HG03432 (cell line): ENCODE results near the gene XPO6.

ENCODE experiments used
- ATAC-seq: cut with Tn5 transposase; IDR thresholded peaks from one replicate; pipeline ENCODE4 v1.9.1; 2021; ENCODE audit warnings: mild to moderate bottlenecking, moderate library complexity; ENCODE audit not compliant: unreplicated experiment

XPO6 gene

DNA sequence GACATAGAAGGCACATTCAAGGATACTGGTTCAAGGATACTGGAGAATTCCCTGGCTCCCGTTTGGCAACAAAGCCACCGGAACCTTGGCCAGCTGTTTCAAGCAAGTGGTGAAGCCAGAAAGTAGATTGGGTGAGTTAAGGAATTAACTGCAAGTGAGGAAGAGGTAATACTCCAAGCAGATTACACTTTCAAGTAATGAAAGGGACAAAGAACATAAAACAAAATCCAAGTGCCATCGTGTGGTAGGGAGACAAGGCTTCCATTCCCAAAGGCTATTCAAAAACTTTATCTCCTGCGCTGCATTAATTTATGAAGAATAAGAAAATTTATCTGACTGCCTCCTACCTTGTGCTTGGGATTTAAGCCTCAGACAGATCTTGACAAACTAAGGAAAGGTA lies 27.8 kb downstream of the XPO6 start:
- no peak for ATAC-seq

DNA sequence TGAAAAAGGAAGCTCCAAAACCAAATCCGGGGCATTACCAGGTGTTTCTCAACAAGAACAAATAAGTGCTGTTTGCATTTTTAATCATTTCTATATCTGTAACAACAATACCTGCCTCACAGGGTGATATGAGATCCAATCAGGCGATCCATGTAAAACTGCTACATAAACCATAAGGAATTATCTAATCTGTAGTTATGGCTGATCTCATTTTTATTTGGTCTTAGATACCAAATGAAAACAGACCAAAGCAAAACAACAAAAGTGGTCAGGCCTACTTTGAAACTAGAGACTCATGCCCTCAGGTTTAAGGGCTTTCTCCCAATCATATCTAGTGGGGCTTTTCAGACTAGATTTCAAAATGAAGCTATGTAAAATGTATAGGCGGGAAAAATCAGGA lies 28.3 kb downstream of the XPO6 start:
- no peak for ATAC-seq

DNA sequence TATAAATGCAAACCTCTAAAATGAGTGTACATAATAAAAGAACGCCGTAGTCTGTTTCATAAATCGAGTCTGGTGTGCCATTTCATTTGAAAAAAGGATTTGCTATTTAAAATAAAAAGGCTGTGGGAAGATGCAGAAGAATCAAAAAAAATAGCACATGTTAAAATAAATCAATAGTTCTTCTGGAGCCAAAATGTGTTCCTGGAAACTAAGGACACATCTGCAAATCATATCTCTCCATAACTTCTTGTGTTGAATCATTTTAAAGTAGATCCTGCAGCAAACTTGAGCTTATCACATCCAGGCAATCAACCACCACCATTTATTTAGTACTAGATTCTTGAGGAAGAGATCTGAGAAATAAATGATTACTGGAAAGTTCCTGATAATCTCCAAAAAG lies 29.0 kb downstream of the XPO6 start:
- no peak for ATAC-seq

DNA sequence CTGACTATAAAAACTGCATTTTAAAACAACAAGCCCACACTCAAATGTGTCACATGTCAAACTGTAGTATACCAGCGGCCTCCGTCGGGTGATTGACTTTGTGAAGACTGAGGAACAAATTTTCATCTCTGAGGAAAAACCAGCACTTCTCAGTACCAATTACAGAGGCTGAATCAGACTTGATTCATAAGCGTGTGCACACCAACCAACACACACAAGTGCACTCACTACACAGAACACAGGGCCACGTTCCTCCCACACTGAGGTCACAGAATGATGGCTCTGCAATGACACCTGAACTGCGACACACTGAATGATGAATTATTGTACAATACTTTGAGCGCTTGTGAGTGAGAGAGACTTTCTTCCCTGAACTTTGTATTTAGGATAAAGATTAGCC lies 29.6 kb downstream of the XPO6 start:
- ATAC-seq, result no peak

DNA sequence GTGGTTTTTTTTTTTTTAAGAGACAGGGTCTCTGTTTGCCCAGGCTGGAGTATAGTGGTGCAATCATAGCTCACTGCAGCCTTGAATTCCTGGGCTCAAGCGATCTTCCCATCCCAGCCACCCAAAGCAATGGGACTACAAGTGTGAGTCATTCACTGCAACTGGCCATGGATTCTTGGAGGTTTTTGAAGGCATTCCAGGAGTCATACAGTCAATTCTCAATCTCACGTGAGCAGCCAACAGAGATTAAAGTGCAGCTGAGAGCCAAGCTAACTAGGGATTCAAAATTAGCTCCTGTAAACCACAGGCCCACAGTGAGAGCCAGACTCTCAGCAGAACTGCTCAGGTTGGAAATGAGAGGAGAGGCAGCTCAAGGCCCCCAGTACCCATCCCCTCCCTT lies 30.2 kb downstream of the XPO6 start:
- ATAC-seq, result no peak

DNA sequence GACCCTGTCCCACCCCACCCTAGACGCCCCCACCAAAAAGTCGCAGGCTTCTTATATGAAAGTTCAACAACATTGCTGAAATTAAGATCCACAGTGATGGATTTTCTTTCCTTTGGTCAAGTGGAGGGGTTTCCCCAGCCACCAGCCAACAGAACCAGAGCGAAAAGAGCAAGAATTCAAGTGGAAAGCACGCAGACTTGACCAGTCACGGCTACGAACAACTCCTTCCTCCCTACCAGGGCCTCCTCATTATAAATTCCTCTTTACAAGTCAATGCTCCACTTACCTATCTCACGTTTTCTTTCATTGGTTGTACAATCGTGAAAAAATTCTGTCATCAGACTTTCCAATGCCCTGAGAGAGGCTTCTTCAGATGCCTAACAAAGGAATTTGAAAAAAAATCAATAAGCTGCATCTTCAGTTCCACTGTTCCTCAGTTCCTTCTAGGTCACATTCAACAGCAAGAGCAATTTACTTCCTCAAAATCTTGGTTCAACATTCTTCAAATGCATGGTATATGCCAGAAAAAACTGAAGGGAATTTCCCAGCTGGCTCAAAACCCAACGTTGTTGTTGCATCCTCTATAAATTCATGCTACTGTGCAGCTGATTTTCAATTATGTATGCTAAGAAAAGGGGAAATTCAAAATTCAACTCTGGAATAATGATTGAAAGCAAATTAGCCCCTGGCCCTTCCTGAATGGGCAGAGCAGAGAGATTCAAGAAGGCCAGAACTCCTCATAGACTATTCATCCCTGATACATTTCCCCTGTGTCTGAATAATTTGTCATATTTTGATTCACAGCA lies 30.9 kb downstream of the XPO6 start:
- ATAC-seq, result peak; percentile 40

DNA sequence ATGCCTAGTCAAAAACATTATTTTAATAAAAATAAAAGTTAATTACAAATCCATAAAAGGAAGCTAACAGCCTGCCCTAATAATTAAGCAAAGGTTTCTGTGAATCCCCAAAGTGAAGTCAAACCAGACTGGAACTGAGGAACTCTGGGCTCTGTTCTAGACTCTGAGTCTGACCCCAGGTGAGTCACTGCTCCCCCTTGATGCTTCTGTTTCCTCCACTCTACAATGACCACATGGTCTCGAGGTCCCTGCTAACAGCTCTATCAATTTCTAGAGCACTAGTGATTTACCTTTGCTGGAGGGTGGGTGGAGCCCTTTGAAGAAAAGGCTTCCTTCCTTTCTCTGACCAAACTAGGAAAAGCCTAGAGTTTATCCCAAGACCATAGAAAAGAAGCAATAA lies 32.4 kb downstream of the XPO6 start:
- ATAC-seq, result no peak

DNA sequence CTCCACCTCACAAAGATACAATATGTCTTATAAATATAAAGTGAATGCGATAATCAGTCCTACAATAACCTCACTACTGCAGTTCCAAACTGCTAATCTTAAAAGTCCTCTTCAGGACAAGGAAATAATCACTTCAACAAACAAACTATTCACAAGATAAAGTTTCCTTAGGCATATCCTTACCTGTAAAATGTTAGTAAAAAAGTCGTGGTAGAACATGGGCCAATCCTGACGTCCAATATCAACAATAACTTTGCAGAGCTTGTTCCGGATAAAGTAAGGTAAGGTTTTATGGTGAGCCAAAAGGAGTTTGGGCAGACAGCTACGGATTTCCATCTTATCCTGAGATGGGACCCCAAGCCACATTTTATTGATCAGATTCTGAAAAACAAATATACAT lies 36.0 kb downstream of the XPO6 start:
- ATAC-seq, result no peak

DNA sequence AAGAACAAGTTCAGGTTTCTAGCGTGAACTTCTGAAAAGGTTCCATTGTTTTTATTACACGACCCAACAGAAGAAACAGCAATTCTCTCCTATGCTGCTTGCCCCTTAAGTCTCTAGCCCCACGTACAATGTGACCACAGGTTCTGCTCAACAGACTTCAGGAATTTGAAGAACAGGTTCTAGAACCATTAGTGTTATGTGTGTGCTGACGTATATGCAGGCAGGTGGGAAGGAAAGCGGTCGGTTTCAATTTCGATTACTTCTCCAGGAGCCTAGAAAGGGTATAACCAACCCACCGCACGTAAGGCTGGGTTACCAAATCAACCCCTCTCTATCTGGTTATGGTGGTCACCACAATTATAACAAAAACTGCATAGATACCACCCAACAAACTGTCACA lies 39.4 kb downstream of the XPO6 start:
- ATAC-seq, result no peak

DNA sequence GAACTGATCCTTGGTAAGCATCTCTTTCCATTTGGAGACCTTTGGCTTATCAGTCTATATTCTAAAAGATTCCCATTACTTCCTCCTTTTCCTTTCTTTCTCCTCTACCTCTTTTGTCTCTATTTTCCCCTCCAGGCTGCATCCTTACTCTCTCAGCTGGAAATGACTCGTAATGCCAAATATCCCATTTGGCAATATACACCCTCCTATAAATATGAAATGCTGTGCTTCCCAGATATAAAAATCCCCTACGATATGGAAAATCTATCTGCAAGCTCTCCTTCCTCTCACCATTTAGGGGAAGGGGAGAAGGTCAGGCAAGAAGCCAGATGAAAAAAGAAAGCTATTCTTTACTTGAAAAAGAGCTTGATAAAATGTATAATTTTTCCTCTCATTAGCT lies 39.9 kb downstream of the XPO6 start:
- no peak for ATAC-seq

DNA sequence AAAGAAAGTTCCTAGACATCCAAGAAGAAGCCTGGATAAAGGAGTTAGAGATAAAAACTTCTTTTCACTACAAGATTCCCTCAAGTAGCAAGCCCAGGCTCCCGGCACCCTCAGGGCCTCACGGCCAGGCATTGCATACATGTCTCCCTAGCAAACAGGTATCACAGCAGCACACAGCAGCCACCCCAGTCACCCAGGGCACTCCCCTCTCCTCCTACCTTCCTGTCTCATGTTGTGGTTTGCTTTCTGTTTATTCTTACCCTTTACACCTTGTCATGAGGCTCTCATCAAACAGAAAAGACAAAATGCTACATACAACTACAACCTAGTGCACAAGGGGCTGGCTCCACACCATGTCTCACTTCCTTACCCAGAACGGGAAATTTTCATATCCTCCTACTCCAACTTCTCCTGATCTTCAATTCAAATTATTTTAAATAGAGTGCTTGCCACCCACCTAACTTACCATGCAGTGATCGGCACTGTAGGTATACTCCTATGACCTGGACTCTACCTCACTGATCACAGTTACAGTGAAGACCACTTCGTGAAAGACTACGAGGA lies 42.7 kb downstream of the XPO6 start:
- no peak for ATAC-seq

DNA sequence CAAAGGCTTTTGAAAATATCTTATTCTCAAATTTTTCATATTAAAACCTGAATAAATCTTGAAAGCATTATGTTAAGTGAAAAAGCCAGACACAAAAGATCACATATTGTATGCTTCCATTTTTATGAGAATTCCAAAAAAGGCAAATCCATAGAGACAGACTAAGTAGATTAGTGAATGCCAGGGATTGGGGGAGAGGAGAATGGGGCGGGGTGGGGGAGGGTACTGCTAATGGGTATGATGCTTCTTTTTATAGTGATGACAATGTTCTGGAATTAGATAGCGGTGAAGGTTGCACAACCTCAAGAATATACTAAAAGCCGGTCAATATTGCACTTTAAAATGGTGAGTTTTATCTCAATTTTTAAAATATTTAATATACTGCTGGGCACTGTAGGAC lies 44.0 kb downstream of the XPO6 start:
- no peak for ATAC-seq

DNA sequence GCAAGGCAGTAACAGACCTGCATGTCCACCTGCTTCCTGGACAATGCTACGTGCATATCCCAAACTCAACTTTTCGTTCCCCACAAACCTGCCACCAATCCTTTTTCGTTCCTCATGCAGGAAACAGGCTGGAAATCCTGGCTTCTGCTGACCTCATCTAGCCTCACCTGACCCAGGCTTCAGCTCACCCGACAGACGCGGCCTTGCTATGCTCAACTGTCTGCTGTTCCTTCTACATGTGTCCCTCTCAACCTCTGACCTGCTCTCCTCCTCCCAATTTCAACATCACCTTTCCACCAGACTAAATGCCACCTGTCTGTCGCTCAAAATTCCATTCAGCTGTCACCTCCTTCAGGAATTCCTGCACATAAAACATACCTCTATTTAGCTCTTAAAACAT lies 44.5 kb downstream of the XPO6 start:
- no peak for ATAC-seq

DNA sequence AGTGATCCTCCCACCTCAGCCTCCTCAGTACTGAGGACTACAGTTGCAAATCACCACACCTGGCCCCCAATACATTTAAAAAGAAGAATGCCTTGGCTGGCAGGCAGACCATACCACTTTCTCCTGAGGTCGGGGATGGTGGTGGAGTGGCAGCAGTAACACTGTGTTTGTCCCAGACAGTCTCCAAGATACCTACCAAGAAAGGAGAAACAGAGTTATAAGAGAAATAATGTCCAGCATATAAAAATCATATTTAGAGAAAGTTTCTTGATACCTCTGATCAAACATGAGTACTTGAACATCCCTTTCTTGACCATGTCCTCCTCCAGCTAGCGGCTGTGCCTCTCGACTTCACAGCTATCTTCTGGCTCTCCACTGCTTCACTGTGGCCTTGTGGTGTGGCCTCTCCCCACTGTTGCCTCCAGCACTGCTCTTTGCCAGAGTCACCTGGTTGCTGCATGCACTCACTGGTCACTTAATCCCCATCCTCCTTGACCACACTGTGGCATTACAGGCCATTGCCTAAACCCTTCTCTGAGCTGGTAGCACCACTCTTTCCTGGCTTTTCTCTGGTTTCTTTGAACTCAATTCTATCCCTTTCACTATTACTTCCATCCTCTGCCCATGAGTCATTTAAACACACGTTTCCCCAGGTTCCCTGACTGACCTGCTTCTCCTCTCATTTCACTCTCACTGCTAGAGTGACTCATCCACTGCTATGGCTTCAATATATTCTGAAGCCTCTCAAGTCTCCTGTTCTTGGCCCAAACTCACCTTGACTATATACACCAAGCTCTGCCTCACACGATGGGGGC lies 45.2 kb downstream of the XPO6 start:
- ATAC-seq, result no peak

DNA sequence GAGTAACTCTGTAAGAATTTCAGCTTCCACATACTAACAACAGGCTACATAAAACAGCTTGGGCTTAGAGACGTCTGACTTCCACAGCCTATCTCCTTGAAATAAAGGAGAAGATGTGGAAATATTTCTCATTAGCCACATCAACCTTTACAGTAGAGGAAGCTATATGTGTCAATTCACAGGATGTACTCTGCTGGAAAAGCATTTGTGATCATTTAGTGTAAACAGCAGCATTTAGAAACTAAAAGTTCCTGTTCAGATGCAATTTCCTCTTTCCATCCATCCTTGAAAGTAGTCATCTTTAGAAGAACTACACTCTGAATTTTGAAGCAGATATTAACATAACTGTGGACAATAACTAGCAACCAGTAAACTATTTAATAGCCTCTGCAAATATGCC lies 46.2 kb downstream of the XPO6 start:
- ATAC-seq, result no peak

DNA sequence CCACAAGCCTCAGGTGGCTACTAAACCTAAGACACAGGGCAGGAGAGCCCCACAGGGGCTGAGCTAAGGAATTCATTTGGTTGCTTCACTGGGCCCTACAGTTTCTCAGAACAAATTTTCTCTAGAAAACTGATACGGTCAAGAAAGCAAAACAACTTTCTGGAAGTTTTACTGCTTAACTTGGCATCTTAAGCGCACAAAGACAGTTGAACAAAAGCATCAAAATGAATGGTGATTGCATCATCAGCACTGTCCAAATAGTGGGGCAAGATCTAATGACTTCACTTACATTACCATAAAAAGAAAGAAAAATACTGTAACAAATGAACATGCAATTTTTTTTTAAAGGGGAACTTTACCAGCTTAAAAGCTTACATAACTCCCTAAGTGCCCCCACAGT lies 47.6 kb downstream of the XPO6 start:
- no peak for ATAC-seq

DNA sequence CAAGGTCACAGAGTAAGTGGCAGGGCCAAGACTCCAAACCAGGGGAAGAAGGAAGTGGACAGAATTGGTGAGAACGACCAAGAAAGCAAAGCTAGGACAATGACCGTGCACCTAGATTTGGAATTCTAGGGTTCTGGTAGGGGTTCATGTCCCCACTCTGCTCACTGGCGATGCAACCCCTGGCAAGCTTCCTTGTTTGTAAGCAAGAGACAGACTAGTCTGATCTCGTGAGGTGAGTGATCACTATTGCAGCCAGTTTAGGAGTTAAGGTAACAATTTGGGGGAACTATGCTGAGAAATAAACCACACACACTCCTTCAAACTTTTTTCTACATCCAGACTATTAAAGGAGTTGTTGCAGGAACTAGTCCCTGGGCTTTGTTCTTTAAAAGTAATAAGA lies 48.1 kb downstream of the XPO6 start:
- no peak for ATAC-seq

DNA sequence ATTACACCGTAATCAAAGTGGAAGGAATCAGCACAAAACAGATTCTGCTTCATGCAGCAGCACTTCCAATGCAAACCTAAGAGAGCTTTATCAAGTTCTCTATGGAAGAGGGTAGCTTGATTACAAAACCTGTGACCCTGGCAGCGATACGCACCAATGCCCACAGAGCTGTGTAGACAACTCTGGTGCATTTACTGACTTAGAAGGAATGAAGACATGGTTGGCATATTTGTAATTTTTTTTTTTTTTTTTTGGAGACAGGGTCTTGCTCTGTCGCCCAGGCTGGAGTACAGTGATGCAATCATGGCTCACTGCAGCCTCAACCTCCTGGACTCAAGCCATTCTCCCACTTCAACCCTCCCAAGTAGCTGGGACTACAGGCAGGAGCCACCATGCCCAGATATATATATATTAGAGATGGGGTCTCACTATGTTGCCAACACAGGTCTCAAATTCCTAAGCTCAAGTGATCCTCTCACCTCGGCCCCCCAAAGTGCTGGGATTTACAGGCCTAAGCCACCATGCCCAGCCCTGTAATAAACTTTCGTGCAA lies 49.4 kb downstream of the XPO6 start:
- no peak for ATAC-seq

DNA sequence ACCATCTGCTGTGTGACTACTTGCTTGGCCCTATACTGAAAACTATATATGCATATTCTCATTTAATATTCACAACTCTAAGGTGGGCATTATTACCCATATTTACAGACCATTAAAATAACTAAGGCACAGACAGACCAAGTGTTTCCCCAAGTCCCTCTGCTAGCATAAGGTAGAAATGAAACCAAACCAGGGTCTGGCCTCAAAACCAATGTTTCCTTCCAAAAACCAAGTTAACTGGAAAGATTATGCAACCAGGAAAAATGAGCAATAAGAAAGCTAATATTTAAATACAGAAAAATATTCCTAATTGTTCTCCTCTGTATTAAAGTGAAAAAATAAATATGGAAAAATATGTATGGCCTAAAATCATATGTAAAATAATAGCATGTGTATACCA lies 50.1 kb downstream of the XPO6 start:
- ATAC-seq, result no peak

DNA sequence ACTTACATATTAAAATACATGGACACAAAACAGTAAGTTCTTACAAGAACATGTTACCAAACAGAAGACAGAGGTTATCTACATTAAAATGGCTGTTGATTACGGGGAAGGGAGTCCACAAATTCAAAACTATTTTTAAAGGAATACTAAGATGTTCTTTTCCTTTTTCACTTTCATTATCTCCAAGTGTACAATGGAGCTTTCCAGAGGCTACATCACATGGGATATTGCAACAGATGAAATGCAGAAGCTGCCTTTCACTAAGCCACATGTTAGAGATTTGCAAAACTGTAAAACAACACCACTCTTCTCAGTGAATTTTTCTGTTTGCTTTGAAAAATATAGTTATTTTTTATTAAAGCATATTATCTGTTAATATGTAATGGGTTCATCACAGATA lies 53.6 kb downstream of the XPO6 start:
- no peak for ATAC-seq

DNA sequence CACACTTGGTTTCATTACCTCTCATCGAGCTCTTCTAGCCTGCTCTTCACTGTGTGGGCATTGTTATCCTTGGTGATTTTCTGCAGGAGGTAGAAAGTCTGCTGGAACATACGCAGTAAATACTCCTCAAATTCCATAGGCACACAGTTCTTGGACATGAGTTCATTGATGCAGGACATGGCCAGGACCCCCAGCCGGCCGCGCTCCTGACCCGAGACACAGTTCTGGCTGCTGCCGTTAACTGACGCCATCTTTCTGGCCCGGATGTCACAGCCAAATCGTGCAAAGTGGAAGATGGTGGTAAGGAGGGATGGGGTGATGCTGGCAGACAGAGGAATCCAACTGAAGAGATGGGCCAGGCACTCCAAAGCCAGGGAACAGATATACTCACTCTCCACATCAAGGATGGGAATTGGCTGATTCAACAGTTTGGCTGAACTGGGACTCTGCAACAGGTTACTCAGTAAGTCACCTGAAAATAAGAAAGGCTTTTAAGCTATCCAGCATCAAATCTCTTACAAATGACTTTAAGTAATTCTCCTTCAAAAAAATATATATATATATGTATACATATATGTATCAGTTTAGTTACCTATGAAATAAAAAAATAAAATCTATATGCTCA lies 55.6 kb downstream of the XPO6 start:
- no peak for ATAC-seq
